Thyroid gland (tissue), 4 donors: ENCODE data around the gene SLC15A5.

ENCODE experiments used
- CTCF ChIP-seq, 6 experiments: fragments of 200-600 bp in 3 of 6; fragments of 450-650 bp in 3 of 6; sonication (generic) in 3 of 6; IDR thresholded peaks; one replicate each; pipeline ENCODE4 v1.5.1; 2016 to 2019; ENCODE audit warnings: antibody characterized with exemption in 6 of 6, mild to moderate bottlenecking in 2 of 6, inconsistent platforms in 1 of 6, moderate library complexity in 1 of 6
- POLR2A ChIP-seq, 2 donors: fragments of 450-650 bp; IDR thresholded peaks; one replicate each; pipeline ENCODE4 v1.6.1; 2017; ENCODE audit warnings: antibody characterized with exemption in 2 of 2, mild to moderate bottlenecking in 2 of 2, moderate library complexity in 1 of 2

- TF ChIP-seq CTCF (IDR thresholded peaks at IDR 0.05): no peak
- TF ChIP-seq POLR2A (IDR thresholded peaks at IDR 0.05): no peak
Measured at GRCh38 chr12:16307856-16308475, 30.5 kb upstream of the SLC15A5 start.
